Measurements from ENCODE around the gene ATIC. TPM values are rescaled to one million over a fixed set of nuclear protein-coding genes. Genes with fewer than 3 reads are reported as not detected.

ATIC gene
- total RNA-seq, 1 experiment from 2014 or later, result 297 TPM

GRCh38 chr2:215361876-215362561, 50.2 kb downstream of the ATIC start:
- Mint-ChIP-seq H3K9me3 (ENCODE audit: unreplicated experiment) (no peaks in the 10 kb centered on the region), H3K4me1 (ENCODE audit: insufficient read depth, unreplicated experiment) (peaks cover 6% of the 10 kb centered on the region), H3K4me3 (ENCODE audit: unreplicated experiment) (no peak overlapping the region), H3K27ac (ENCODE audit: low read depth, unreplicated experiment) (no peak overlapping the region), H3K36me3 (ENCODE audit: insufficient read depth, unreplicated experiment) (peaks cover 57% of the 10 kb centered on the region), H3K27me3 (ENCODE audit: insufficient read depth, unreplicated experiment) (no peaks in the 10 kb centered on the region)
- no peak for DNase-seq (ENCODE audit: unreplicated experiment)
- TF ChIP-seq, protein P1, sequence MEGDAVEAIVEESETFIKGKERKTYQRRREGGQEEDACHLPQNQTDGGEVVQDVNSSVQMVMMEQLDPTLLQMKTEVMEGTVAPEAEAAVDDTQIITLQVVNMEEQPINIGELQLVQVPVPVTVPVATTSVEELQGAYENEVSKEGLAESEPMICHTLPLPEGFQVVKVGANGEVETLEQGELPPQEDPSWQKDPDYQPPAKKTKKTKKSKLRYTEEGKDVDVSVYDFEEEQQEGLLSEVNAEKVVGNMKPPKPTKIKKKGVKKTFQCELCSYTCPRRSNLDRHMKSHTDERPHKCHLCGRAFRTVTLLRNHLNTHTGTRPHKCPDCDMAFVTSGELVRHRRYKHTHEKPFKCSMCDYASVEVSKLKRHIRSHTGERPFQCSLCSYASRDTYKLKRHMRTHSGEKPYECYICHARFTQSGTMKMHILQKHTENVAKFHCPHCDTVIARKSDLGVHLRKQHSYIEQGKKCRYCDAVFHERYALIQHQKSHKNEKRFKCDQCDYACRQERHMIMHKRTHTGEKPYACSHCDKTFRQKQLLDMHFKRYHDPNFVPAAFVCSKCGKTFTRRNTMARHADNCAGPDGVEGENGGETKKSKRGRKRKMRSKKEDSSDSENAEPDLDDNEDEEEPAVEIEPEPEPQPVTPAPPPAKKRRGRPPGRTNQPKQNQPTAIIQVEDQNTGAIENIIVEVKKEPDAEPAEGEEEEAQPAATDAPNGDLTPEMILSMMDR (IDR thresholded peaks at IDR 0.05; ENCODE audit: unreplicated experiment), result no peak
- POLR2A ChIA-PET, result interaction anchor here (0.6 kb wide), 1 partner anchor 402 kb away, joined by 3 read pairs; no protein-coding TSS in a partner anchor
- BruUV-seq (replicated peaks), result no TSS peak
- CTCF ChIA-PET, result no interaction called here
- intact Hi-C loops (cut with micrococcal nuclease), result no loop called here

DNA sequence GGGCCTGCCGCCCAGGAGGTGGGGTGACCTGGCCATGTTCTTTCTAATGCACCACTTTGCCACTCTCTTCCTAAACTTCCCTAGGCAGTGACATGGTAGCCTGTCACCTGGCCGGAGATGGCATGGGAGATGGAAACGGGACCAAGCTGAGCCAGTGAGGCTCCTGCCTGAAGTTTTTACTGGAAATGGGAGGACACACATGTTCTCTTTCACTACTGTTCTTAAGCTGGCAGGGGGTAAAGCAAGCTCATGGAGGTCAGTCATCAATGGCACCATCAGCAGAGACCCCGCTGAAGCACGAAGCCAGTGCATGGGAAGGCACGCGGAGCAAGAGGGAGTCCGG, 50.7 kb downstream of the ATIC start:
- Mint-ChIP-seq H3K27me3 (ENCODE audit: insufficient read depth, unreplicated experiment) (no peaks in the 10 kb centered on the region), H3K4me3 (ENCODE audit: unreplicated experiment) (no peak overlapping the region), H3K9me3 (ENCODE audit: unreplicated experiment) (no peaks in the 10 kb centered on the region), H3K4me1 (ENCODE audit: insufficient read depth, unreplicated experiment) (peaks cover 6% of the 10 kb centered on the region), H3K36me3 (ENCODE audit: insufficient read depth, unreplicated experiment) (peaks cover 58% of the 10 kb centered on the region), H3K27ac (ENCODE audit: low read depth, unreplicated experiment) (no peak overlapping the region)
- TF ChIP-seq, protein P1 (IDR thresholded peaks at IDR 0.05; ENCODE audit: unreplicated experiment), result no peak
- intact Hi-C loops (cut with micrococcal nuclease), result no loop called here
- DNase-seq (ENCODE audit: unreplicated experiment), result no peak
- ChIA-PET CTCF (no interaction called here), POLR2A (interaction anchor here (0.6 kb wide), 1 partner anchor 401 kb away, joined by 3 read pairs; no protein-coding TSS in a partner anchor)
- BruUV-seq (replicated peaks), result no TSS peak

DNA sequence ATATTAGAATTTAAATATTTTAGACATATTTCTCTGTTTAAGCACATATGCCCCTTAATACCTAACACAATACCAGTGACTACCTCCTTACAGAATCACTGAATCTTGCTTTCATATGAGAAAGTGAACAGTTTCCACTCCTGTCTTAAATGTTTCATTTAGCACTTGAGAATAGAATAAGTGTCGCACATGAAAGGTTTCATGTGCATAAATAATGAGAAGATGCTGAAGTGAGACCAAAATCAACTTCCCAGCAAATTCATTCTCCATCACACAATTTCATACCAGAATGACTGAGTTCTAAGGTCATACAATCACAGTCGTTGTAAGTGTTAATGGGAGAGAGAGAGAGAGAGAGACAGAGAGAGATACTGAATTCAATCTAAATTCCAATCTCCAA, 51.2 kb downstream of the ATIC start:
- Mint-ChIP-seq H3K27ac (ENCODE audit: low read depth, unreplicated experiment) (peak overlapping the region; percentile 49), H3K36me3 (ENCODE audit: insufficient read depth, unreplicated experiment) (peaks cover 63% of the 10 kb centered on the region), H3K4me3 (ENCODE audit: unreplicated experiment) (no peak overlapping the region), H3K27me3 (ENCODE audit: insufficient read depth, unreplicated experiment) (no peaks in the 10 kb centered on the region), H3K9me3 (ENCODE audit: unreplicated experiment) (no peaks in the 10 kb centered on the region), H3K4me1 (ENCODE audit: insufficient read depth, unreplicated experiment) (peaks cover 6% of the 10 kb centered on the region)
- no peak for DNase-seq (ENCODE audit: unreplicated experiment)
- ChIA-PET POLR2A (no interaction called here), CTCF (no interaction called here)
- intact Hi-C loops (cut with micrococcal nuclease), result no loop called here
- TF ChIP-seq, protein P1 (IDR thresholded peaks at IDR 0.05; ENCODE audit: unreplicated experiment), result no peak
- BruUV-seq (replicated peaks), result no TSS peak

GRCh38 chr2:215363461-215364156, 51.8 kb downstream of the ATIC start:
- POLR2A ChIA-PET, result no interaction called here
- intact Hi-C loops (cut with micrococcal nuclease), result no loop called here
- no peaks in the 10 kb centered on the region for H3K9me3 Mint-ChIP-seq (ENCODE audit: unreplicated experiment)
- no TSS peak for BruUV-seq (replicated peaks)
- peaks cover 64% of the 10 kb centered on the region for H3K36me3 Mint-ChIP-seq (ENCODE audit: insufficient read depth, unreplicated experiment)
- no peak for DNase-seq (ENCODE audit: unreplicated experiment)
- peaks cover 6% of the 10 kb centered on the region for H3K4me1 Mint-ChIP-seq (ENCODE audit: insufficient read depth, unreplicated experiment)
- no peaks in the 10 kb centered on the region for H3K27me3 Mint-ChIP-seq (ENCODE audit: insufficient read depth, unreplicated experiment)
- no peak overlapping the region for H3K4me3 Mint-ChIP-seq (ENCODE audit: unreplicated experiment)
- TF ChIP-seq, protein P1 (IDR thresholded peaks at IDR 0.05; ENCODE audit: unreplicated experiment), result no peak
- CTCF ChIA-PET, result interaction anchor here (1.0 kb wide), 1 partner anchor 660 kb away, joined by 4 read pairs; no protein-coding TSS in a partner anchor
- H3K27ac Mint-ChIP-seq (ENCODE audit: low read depth, unreplicated experiment), result peak overlapping the region; percentile 49
